SK-N-SH (cell line): ENCODE results near the gene ACSL1.

ENCODE experiments used
- FOSL2 ChIP-seq: IDR thresholded peaks from 2 replicates; pipeline ENCODE4 v1.4.0; 2012; ENCODE audit warnings: low read depth, mild to moderate bottlenecking, moderate library complexity, borderline replicate concordance
- NFIC ChIP-seq: IDR thresholded peaks from 2 replicates; pipeline ENCODE4 v1.4.0; 2012; ENCODE audit warnings: borderline replicate concordance
- TAF1 ChIP-seq: IDR thresholded peaks from 2 replicates; pipeline ENCODE4 v1.6.1; 2012; ENCODE audit warnings: low read depth, mild to moderate bottlenecking, low read length, moderate library complexity, borderline replicate concordance
- TF ChIP-seq, protein P1 (sequence below): fragments of 200-600 bp; sonication (generic); IDR thresholded peaks from 2 replicates; pipeline ENCODE4 v1.6.1; 2017; ENCODE audit warnings: antibody characterized with exemption, mild to moderate bottlenecking, moderate library complexity

DNA sequence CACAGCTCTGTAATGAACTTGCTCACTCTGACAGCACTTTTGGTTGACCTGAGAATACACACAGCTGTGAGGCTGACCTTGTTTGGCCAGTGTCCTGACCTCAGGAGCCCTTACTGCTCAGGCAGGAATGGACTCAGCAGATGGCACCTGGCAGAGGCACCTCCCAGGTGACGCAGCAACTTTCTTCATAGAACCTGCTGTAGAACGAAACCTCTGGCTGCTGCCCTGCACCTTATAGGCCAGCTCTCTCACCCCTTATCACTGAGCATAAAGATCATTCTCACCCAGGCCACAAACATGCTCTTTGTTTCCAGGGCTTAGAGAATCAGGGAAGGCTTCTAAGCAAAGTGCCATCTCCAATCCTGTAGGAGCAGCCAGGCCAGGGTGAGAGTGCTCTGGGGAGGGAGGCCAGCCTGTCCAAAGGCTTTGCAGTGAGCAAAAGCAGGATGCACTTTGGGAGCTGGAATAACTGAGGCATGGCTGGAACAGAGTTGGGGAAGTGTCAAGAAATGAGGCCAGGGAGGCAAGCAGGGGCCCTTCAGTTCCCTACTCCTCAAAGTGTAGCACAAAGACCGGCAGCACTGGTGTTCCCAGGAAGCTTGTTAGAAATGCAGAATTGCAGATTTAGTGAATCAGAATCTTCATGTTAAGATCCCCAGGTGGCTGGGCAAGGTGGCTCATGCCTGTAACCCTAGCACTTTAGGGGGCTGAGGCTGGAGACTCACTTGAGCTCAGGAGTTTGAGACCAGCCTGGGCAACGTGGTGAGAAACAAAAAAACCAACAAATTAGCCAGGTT, 78.5 kb downstream of the ACSL1 start:
- TF ChIP-seq NFIC, result no peak
- TF ChIP-seq, protein P1, sequence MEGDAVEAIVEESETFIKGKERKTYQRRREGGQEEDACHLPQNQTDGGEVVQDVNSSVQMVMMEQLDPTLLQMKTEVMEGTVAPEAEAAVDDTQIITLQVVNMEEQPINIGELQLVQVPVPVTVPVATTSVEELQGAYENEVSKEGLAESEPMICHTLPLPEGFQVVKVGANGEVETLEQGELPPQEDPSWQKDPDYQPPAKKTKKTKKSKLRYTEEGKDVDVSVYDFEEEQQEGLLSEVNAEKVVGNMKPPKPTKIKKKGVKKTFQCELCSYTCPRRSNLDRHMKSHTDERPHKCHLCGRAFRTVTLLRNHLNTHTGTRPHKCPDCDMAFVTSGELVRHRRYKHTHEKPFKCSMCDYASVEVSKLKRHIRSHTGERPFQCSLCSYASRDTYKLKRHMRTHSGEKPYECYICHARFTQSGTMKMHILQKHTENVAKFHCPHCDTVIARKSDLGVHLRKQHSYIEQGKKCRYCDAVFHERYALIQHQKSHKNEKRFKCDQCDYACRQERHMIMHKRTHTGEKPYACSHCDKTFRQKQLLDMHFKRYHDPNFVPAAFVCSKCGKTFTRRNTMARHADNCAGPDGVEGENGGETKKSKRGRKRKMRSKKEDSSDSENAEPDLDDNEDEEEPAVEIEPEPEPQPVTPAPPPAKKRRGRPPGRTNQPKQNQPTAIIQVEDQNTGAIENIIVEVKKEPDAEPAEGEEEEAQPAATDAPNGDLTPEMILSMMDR, result no peak
- no peak for TF ChIP-seq TAF1
- TF ChIP-seq FOSL2, result no peak
